ENCODE data around the gene ANTXR2. TPM values are rescaled to one million over a fixed set of nuclear protein-coding genes. Genes with fewer than 3 reads are reported as not detected.
A peak's percentile ranks its signal among the peaks of the same experiment; 100 is the strongest.

The ANTXR2 gene
- total and polyA plus RNA-seq, 11 donors: 7.0 to 76.7 (median 46.6) TPM

- intact Hi-C loops (cut with DNase I): loop anchor here in 2 of 10 donors (5.0 to 10.0 kb wide), 3 partner anchors 157 to 299 kb away; partner anchors contain the start of gene ANTXR2 (in 1 of the 2)
- no peaks in the 10 kb centered on the region for H3K36me3 ChIP-seq
- no peak for ATAC-seq
- 76 to 94% (median 93%) methylated on average over 3 of the region's 3 CpGs for WGBS, 4 donors
- no peak for TF ChIP-seq CTCF (IDR thresholded peaks at IDR 0.05)
- no peak for TF ChIP-seq POLR2A (IDR thresholded peaks at IDR 0.05)
- no peaks in the 10 kb centered on the region for H3K9me3 ChIP-seq
- DNase-seq: no peak
- H3K27me3 ChIP-seq: no peaks in the 10 kb centered on the region
- H3K4me3 ChIP-seq: no peak overlapping the region
- H3K27ac ChIP-seq: no peak overlapping the region
- peaks cover 0 to 4% (median 0%) of the 10 kb centered on the region in 12 donors for H3K4me1 ChIP-seq
Measured at GRCh38 chr4:79918292-79918691, 154.7 kb downstream of the ANTXR2 start.

GRCh38 chr4:79917246-79917645 lies 155.8 kb downstream of the ANTXR2 start:
- Histone ChIP-seq H3K27ac (no peak overlapping the region), H3K4me3 (no peak overlapping the region), H3K9me3 (no peaks in the 10 kb centered on the region), H3K36me3 (no peaks in the 10 kb centered on the region), H3K4me1 (peaks cover 0 to 4% (median 0%) of the 10 kb centered on the region in 12 donors), H3K27me3 (no peaks in the 10 kb centered on the region)
- intact Hi-C loops (cut with DNase I): loop anchor here in 2 of 10 donors (5.0 to 10.0 kb wide), 3 partner anchors 158 to 300 kb away; partner anchors contain the start of gene ANTXR2 (in 1 of the 2)
- TF ChIP-seq CTCF (IDR thresholded peaks at IDR 0.05) (peak; percentile 31 to 58 (median 46)), POLR2A (IDR thresholded peaks at IDR 0.05) (no peak)
- peak in 2 of 4 donors; percentile 24 to 52 for ATAC-seq
- peak in 4 of 5 donors; percentile 11 to 30 (median 28) for DNase-seq
- WGBS, 4 donors: 96 to 100% (median 96%) methylated on average over 1 of the region's 1 CpG

- Histone ChIP-seq H3K9me3 (no peaks in the 10 kb centered on the region), H3K4me3 (no peak overlapping the region), H3K4me1 (peaks cover 0 to 4% (median 0%) of the 10 kb centered on the region in 12 donors), H3K27ac (peak overlapping the region in 1 of 12 donors; percentile 53), H3K27me3 (no peaks in the 10 kb centered on the region), H3K36me3 (no peaks in the 10 kb centered on the region)
- 56 to 73% (median 66%) methylated on average over 3 of the region's 3 CpGs for WGBS, 4 donors
- no peak for DNase-seq
- ATAC-seq: no peak
- TF ChIP-seq POLR2A (IDR thresholded peaks at IDR 0.05) (no peak), CTCF (IDR thresholded peaks at IDR 0.05) (no peak)
- intact Hi-C loops (cut with DNase I): loop anchor here in 2 of 10 donors (5.0 to 10.0 kb wide), 3 partner anchors 160 to 302 kb away; partner anchors contain the start of gene ANTXR2 (in 1 of the 2)
Measured at GRCh38 chr4:79915246-79915645, 157.8 kb downstream of the ANTXR2 start.

DNA sequence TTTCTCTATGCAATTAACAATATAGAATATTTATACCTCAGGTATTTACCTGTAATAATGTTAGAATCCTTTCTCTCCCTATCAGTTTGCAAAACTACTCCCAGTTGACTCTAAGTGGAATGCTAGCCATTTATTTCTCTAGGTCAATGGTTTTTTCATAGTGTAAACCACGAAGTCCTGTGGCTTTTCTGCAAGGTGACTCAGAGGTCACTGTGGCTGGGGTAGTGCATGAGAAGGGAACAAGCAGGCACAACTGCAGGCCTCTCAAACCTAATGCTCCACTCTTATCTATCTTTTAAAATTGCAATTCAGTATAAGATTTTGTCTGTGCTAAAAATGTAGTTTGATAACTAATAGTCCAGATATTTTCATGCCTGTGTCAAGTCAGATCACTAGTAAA lies 159.4 kb downstream of the ANTXR2 start:
- no peaks in the 10 kb centered on the region for H3K9me3 ChIP-seq
- H3K36me3 ChIP-seq: no peaks in the 10 kb centered on the region
- ATAC-seq: peak in 1 of 4 donors; percentile 43
- no peaks in the 10 kb centered on the region for H3K27me3 ChIP-seq
- no peak overlapping the region for H3K27ac ChIP-seq
- DNase-seq: no peak
- peaks cover 0 to 4% (median 0%) of the 10 kb centered on the region in 12 donors for H3K4me1 ChIP-seq
- intact Hi-C loops (cut with DNase I): loop anchor here in 1 of 10 donors (10.0 kb wide), 2 partner anchors 161 to 301 kb away; partner anchors contain the start of gene ANTXR2
- no peak overlapping the region for H3K4me3 ChIP-seq
- no peak for TF ChIP-seq POLR2A (IDR thresholded peaks at IDR 0.05)
- 21 to 44% (median 27%) methylated on average over 1 of the region's 1 CpG for WGBS, 4 donors

Measured in heart left ventricle (tissue), 16 donors.